CD14-positive monocyte (primary cell): ENCODE data around the gene YKT6. TPM values are rescaled to one million over a fixed set of nuclear protein-coding genes. Genes with fewer than 3 reads are reported as not detected.

Source experiments
- DNase-seq, 3 donors: peaks; one replicate each; pipeline ENCODE4 v3.0.0-alpha.2; 2011 to 2022
- H2AFZ ChIP-seq: 2 replicates; pipeline ENCODE4 v1.6.0; 2012; ENCODE audit warnings: mild to moderate bottlenecking, low read depth, low read length, inconsistent platforms; ENCODE audit not compliant: insufficient read depth, poor library complexity, severe bottlenecking
- H3K27ac ChIP-seq, 2 donors: 1 replicate in 1 of 2; 2 replicates in 1 of 2; pipeline ENCODE4 v1.5.1; 2012 to 2013; ENCODE audit warnings: low read length in 2 of 2, control low read depth in 1 of 2, inconsistent platforms in 1 of 2, low read depth in 1 of 2, mild to moderate bottlenecking in 1 of 2
- H3K27me3 ChIP-seq, 2 donors: one replicate each; pipeline versions ENCODE4 v1.6.0 to v1.6.1; 2011 to 2013; ENCODE audit warnings: low read length in 2 of 2; ENCODE audit not compliant: control insufficient read depth in 2 of 2, insufficient read depth in 2 of 2
- H3K36me3 ChIP-seq, 2 donors: replicated peaks in 1 of 2; 1 replicate in 1 of 2; 2 replicates in 1 of 2; pipeline versions ENCODE4 v1.5.1 to v1.6.1; 2012 to 2013; ENCODE audit warnings: low read length in 2 of 2, control low read depth in 1 of 2, inconsistent platforms in 1 of 2, mild to moderate bottlenecking in 1 of 2; ENCODE audit not compliant: insufficient read depth in 2 of 2, control insufficient read depth in 1 of 2
- H3K4me1 ChIP-seq, 2 donors: 1 replicate in 1 of 2; 2 replicates in 1 of 2; pipeline versions ENCODE4 v1.5.1 to v1.6.1; 2012 to 2013; ENCODE audit warnings: low read length in 2 of 2, control low read depth in 1 of 2, inconsistent platforms in 1 of 2, mild to moderate bottlenecking in 1 of 2, moderate library complexity in 1 of 2; ENCODE audit not compliant: insufficient read depth in 2 of 2, control insufficient read depth in 1 of 2
- H3K4me2 ChIP-seq: replicated peaks from 2 replicates; pipeline ENCODE3; 2012; ENCODE audit warnings: low read length, moderate library complexity, mild to moderate bottlenecking; ENCODE audit not compliant: poor library complexity, severe bottlenecking; ENCODE audit errors: extremely low read depth
- H3K4me3 ChIP-seq, 3 experiments: fragments of 200-600 bp in 1 of 3; sonication (generic) in 1 of 3; replicated peaks in 1 of 3; 1 replicate in 2 of 3; 2 replicates in 1 of 3; pipeline ENCODE4 v1.5.1; 2011 to 2013; ENCODE audit warnings: low read length in 3 of 3, mild to moderate bottlenecking in 3 of 3, control low read depth in 2 of 3, low read depth in 2 of 3, inconsistent platforms in 1 of 3, moderate library complexity in 1 of 3
- H3K79me2 ChIP-seq: 2 replicates; pipeline ENCODE4 v1.6.0; 2012; ENCODE audit warnings: mild to moderate bottlenecking, control low read depth, inconsistent platforms, low read length, moderate library complexity; ENCODE audit not compliant: insufficient read depth
- H3K9ac ChIP-seq: 2 replicates; pipeline ENCODE4 v1.6.0; 2017; ENCODE audit warnings: low read length, mild to moderate bottlenecking; ENCODE audit not compliant: insufficient read depth, poor library complexity, severe bottlenecking
- H3K9me3 ChIP-seq, 2 donors: replicated peaks in 1 of 2; 1 replicate in 1 of 2; 2 replicates in 1 of 2; pipeline versions ENCODE4 v1.5.1 to v1.6.1; 2012 to 2013; ENCODE audit warnings: low read length in 2 of 2, control low read depth in 1 of 2; ENCODE audit not compliant: control insufficient read depth in 1 of 2, insufficient read depth in 1 of 2
- H4K20me1 ChIP-seq: 2 replicates; pipeline ENCODE4 v1.6.0; 2012; ENCODE audit warnings: mild to moderate bottlenecking, low read length, control low read depth, moderate library complexity; ENCODE audit not compliant: insufficient read depth
- H3K27ac Mint-ChIP-seq, 7 donors: one replicate each; pipeline ENCODE4 v1.8.0; 2020; ENCODE audit warnings: mild to moderate bottlenecking in 7 of 7, mixed read lengths in 7 of 7, moderate library complexity in 6 of 7, inconsistent platforms in 2 of 7
- H3K27me3 Mint-ChIP-seq, 3 donors: one replicate each; pipeline ENCODE4 v1.8.0; 2021 to 2022; ENCODE audit warnings: low read depth in 3 of 3, mild to moderate bottlenecking in 3 of 3, mixed read lengths in 3 of 3, moderate library complexity in 3 of 3, inconsistent platforms in 1 of 3
- H3K36me3 Mint-ChIP-seq, 2 donors: one replicate each; pipeline ENCODE4 v1.8.0; 2020; ENCODE audit warnings: mixed read lengths in 2 of 2, inconsistent platforms in 1 of 2, mild to moderate bottlenecking in 1 of 2
- H3K4me1 Mint-ChIP-seq: one replicate; pipeline ENCODE4 v1.8.0; 2020; ENCODE audit warnings: mild to moderate bottlenecking, mixed read lengths
- H3K4me3 Mint-ChIP-seq, 2 donors: one replicate each; pipeline ENCODE4 v1.8.0; 2020; ENCODE audit warnings: mild to moderate bottlenecking in 2 of 2, mixed read lengths in 2 of 2, moderate library complexity in 1 of 2
- H3K9me3 Mint-ChIP-seq, 7 donors: one replicate each; pipeline ENCODE4 v1.8.0; 2020 to 2022; ENCODE audit warnings: mixed read lengths in 7 of 7, mild to moderate bottlenecking in 6 of 7, moderate library complexity in 6 of 7, inconsistent platforms in 2 of 7
- CTCF ChIP-seq: fragments of 200-600 bp; IDR thresholded peaks from one replicate; pipeline ENCODE4 v1.8.0; 2022; ENCODE audit warnings: antibody characterized with exemption, mild to moderate bottlenecking
- WGBS: methylation state at CpG from one replicate; pipeline ENCODE4 v1.1.5; 2013; ENCODE audit warnings: missing lambda C conversion rate; ENCODE audit not compliant: insufficient coverage; 5-methylcytosine and 5-hydroxymethylcytosine counted together
- intact Hi-C, 2 donors: fragments of 100-400 bp; cut with micrococcal nuclease; formaldehyde crosslinking; loops; one replicate each; pipeline versions ENCODE4 v1.15.0 to v1.15.1; 2023
- polyA plus RNA-seq, 3 donors: library from polyadenylated mRNA; depleted of rRNA in 1 of 3; unstranded in 2 of 3; stranded (reverse) in 1 of 3; fragments of 300-500 nt in 2 of 3; fragments of >200 nt in 1 of 3; fragmentation: Illumina TruSeq in 2 of 3; gene quantifications; 1 replicate in 2 of 3; 2 replicates in 1 of 3; pipeline ENCODE4 v1.2.3, GENCODE V29; 2012 to 2021

The YKT6 gene
- polyA plus RNA-seq, 3 donors: 26.4 to 45.7 (median 35.2) TPM

- no peak overlapping the region for H3K9ac ChIP-seq
- Mint-ChIP-seq H3K36me3 (no peaks in the 10 kb centered on the region), H3K27ac (no peak overlapping the region), H3K27me3 (peaks cover 0 to 3% (median 3%) of the 10 kb centered on the region in 3 donors), H3K9me3 (no peaks in the 10 kb centered on the region), H3K4me1 (peaks cover 5% of the 10 kb centered on the region), H3K4me3 (no peak overlapping the region)
- no peak overlapping the region for H2AFZ ChIP-seq
- no peak overlapping the region for H3K4me3 ChIP-seq
- H3K4me1 ChIP-seq: peaks cover 0 to 3% of the 10 kb centered on the region in 2 donors
- no peaks in the 10 kb centered on the region for H3K79me2 ChIP-seq
- no peak overlapping the region for H3K27ac ChIP-seq
- no peaks in the 10 kb centered on the region for H3K9me3 ChIP-seq
- intact Hi-C loops: loop anchor here in 1 of 2 donors (5.0 kb wide), 1 partner anchor 240 kb away; no protein-coding TSS in a partner anchor
- DNase-seq: no peak
- 93% methylated on average over 10 of the region's 10 CpGs for WGBS
- TF ChIP-seq CTCF: no peak
- H3K27me3 ChIP-seq: no peaks in the 10 kb centered on the region
- H3K36me3 ChIP-seq: no peaks in the 10 kb centered on the region
- H3K4me2 ChIP-seq: no peak overlapping the region
- H4K20me1 ChIP-seq: no peaks in the 10 kb centered on the region
These were observed 36.9 kb downstream of the YKT6 start for GRCh38 chr7:44237696-44238095.

GRCh38 chr7:44238116-44238695, 37.4 kb downstream of the YKT6 start:
- Histone ChIP-seq H4K20me1 (no peaks in the 10 kb centered on the region), H3K4me2 (no peak overlapping the region), H3K79me2 (no peaks in the 10 kb centered on the region), H2AFZ (no peak overlapping the region), H3K9me3 (no peaks in the 10 kb centered on the region), H3K36me3 (no peaks in the 10 kb centered on the region), H3K9ac (no peak overlapping the region), H3K27ac (no peak overlapping the region), H3K4me3 (no peak overlapping the region), H3K27me3 (no peaks in the 10 kb centered on the region), H3K4me1 (peaks cover 0 to 3% of the 10 kb centered on the region in 2 donors)
- Mint-ChIP-seq H3K27ac (no peak overlapping the region), H3K9me3 (no peaks in the 10 kb centered on the region), H3K4me1 (peaks cover 5% of the 10 kb centered on the region), H3K4me3 (no peak overlapping the region), H3K27me3 (peaks cover 0 to 3% (median 3%) of the 10 kb centered on the region in 3 donors), H3K36me3 (no peaks in the 10 kb centered on the region)
- intact Hi-C loops: loop anchor here in 1 of 2 donors (5.0 kb wide), 1 partner anchor 239 kb away; no protein-coding TSS in a partner anchor
- WGBS: 95% methylated on average over 15 of the region's 17 CpGs
- TF ChIP-seq CTCF: no peak
- no peak for DNase-seq
